ENCODE measurements around the gene UNC79. TPM values are rescaled to one million over a fixed set of nuclear protein-coding genes. Genes with fewer than 3 reads are reported as not detected.

Gene UNC79
- total RNA-seq, 2 experiments from 2014 or later = 0.04 to 0.05 TPM

DNA sequence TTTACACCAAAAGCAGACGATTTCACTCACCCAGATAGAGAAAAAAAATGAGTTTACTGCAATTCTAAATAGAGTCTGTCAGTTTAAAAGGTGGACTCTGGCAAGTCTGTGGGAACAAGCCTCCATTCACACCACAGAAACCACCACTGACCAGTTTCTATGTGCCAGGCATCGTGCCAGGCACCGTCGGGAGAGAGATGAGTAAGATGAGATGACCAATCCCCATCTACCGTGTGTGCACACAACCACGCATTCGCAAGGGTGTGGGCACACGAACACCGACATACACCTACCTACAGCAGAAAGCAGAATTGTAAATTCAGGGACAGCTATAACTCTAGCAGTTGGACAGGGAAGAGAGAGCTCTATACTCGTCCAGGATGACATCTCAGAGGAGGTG is 299.3 kb downstream of the UNC79 start:
- Mint-ChIP-seq H3K27me3 (no peaks in the 10 kb centered on the region), H3K4me3 (no peak overlapping the region), H3K27ac (no peak overlapping the region), H3K36me3 (ENCODE audit: low read depth) (no peaks in the 10 kb centered on the region), H3K9me3 (no peaks in the 10 kb centered on the region), H3K4me1 (ENCODE audit: low read depth) (no peaks in the 10 kb centered on the region)
- POLR2A ChIA-PET = no interaction called here
- intact Hi-C loops (cut with micrococcal nuclease) = no loop called here
- TF ChIP-seq, protein P1, sequence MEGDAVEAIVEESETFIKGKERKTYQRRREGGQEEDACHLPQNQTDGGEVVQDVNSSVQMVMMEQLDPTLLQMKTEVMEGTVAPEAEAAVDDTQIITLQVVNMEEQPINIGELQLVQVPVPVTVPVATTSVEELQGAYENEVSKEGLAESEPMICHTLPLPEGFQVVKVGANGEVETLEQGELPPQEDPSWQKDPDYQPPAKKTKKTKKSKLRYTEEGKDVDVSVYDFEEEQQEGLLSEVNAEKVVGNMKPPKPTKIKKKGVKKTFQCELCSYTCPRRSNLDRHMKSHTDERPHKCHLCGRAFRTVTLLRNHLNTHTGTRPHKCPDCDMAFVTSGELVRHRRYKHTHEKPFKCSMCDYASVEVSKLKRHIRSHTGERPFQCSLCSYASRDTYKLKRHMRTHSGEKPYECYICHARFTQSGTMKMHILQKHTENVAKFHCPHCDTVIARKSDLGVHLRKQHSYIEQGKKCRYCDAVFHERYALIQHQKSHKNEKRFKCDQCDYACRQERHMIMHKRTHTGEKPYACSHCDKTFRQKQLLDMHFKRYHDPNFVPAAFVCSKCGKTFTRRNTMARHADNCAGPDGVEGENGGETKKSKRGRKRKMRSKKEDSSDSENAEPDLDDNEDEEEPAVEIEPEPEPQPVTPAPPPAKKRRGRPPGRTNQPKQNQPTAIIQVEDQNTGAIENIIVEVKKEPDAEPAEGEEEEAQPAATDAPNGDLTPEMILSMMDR (IDR thresholded peaks at IDR 0.05) = no peak
- DNase-seq = no peak
- ATAC-seq = no peak
- CTCF ChIA-PET = no interaction called here

DNA sequence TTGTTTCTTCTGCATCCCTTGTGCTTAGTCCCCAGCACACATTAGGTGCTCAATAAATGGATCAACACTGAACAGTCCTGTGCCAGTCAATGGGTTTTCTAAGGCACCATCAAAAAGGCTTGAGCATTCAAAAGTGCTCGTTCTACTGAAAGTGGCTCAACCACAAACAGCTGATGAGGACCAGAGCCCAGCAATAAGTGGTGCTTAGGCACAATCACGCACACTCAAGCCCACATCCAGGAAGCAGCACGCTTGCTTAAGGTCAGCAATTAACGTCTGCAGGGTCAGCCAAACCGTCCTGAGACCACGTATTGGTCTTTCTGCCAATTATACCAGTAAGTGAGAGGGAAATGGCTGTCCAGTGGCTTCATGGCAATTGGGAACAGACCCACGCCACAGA is 301.0 kb downstream of the UNC79 start:
- Mint-ChIP-seq H3K4me3 (no peak overlapping the region), H3K27ac (no peak overlapping the region), H3K36me3 (ENCODE audit: low read depth) (no peaks in the 10 kb centered on the region), H3K4me1 (ENCODE audit: low read depth) (no peaks in the 10 kb centered on the region), H3K27me3 (no peaks in the 10 kb centered on the region), H3K9me3 (no peaks in the 10 kb centered on the region)
- intact Hi-C loops (cut with micrococcal nuclease) = no loop called here
- ChIA-PET POLR2A (interaction anchor here (1.1 kb wide), 1 partner anchor 26 kb away, joined by 3 read pairs; no protein-coding TSS in a partner anchor), CTCF (no interaction called here)
- DNase-seq = no peak
- ATAC-seq = no peak
- TF ChIP-seq, protein P1 (IDR thresholded peaks at IDR 0.05) = no peak

DNA sequence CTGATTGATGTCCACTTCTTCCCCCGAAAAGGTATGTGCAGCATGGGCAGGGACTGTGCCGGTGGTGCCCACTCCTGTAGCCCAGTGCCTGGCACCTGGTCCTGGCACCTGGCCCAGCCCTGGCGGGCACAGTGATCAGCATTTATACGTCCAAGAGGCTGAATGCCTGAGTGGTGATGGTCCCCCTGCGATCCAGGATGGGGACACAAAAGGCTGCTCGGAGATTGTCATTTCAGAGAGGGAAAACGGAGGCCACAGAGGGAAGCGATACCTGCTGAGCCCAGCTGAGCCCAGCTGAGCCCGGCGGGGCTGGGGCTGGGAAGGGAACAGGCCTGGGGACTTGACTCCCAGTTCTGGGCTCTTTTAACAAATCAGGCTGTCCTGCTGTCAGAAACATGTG is 301.8 kb downstream of the UNC79 start:
- H3K9me3 Mint-ChIP-seq = no peaks in the 10 kb centered on the region
- no peak overlapping the region for H3K4me3 Mint-ChIP-seq
- DNase-seq = no peak
- intact Hi-C loops (cut with micrococcal nuclease) = no loop called here
- no peak overlapping the region for H3K27ac Mint-ChIP-seq
- ATAC-seq = no peak
- H3K36me3 Mint-ChIP-seq (ENCODE audit: low read depth) = no peaks in the 10 kb centered on the region
- H3K4me1 Mint-ChIP-seq (ENCODE audit: low read depth) = no peaks in the 10 kb centered on the region
- H3K27me3 Mint-ChIP-seq = no peaks in the 10 kb centered on the region
- ChIA-PET CTCF (no interaction called here), POLR2A (no interaction called here)
- TF ChIP-seq, protein P1 (IDR thresholded peaks at IDR 0.05) = no peak

DNA sequence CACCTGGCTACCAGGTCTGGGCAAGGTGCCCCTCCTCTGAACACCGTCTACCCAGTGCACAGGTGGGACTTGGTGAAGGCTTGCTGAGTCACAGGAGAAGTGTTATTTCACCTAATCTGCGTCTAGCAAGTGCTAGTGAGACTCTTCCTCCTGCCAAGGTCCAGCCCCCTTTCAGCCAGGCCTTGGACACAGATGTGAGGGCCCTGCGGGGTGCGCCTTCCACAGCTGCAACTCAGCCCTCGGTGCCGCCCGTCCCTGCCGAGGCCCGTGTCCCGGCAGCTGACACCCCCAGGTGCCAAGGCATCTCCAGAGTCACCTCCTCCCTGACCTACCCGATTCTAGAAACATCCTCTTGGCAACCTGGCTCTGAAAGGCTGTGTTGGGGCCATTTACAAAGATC is 302.5 kb downstream of the UNC79 start:
- intact Hi-C loops (cut with micrococcal nuclease) = no loop called here
- H3K27me3 Mint-ChIP-seq = no peaks in the 10 kb centered on the region
- H3K4me3 Mint-ChIP-seq = no peak overlapping the region
- POLR2A ChIA-PET = no interaction called here
- TF ChIP-seq, protein P1 (IDR thresholded peaks at IDR 0.05) = no peak
- ATAC-seq (no peak), DNase-seq (no peak)
- no peaks in the 10 kb centered on the region for H3K9me3 Mint-ChIP-seq
- H3K4me1 Mint-ChIP-seq (ENCODE audit: low read depth) = no peaks in the 10 kb centered on the region
- H3K36me3 Mint-ChIP-seq (ENCODE audit: low read depth) = no peaks in the 10 kb centered on the region
- no peak overlapping the region for H3K27ac Mint-ChIP-seq
- CTCF ChIA-PET = no interaction called here

DNA sequence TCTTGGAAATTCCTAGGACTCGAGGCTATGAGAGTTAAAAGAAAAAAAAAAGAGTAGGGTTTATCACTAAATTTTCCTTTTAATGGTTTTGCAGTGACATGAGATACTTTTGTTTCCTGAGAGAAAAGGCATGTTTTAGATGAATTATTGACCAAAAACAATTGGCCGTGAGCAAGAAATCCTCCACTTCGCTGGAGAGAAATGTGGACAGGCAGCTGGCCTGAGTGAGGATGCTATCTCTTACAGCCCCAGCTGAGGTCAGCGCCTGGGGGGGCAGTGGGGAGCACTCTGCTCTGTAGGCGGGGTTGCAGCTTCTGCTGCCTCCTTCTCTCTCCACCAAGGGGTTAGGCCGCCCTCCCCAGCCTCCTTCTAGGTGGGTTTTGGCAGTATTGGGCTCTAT is 302.9 kb downstream of the UNC79 start:
- Mint-ChIP-seq H3K27me3 (no peaks in the 10 kb centered on the region), H3K4me3 (no peak overlapping the region), H3K9me3 (no peaks in the 10 kb centered on the region), H3K27ac (no peak overlapping the region), H3K4me1 (ENCODE audit: low read depth) (no peaks in the 10 kb centered on the region), H3K36me3 (ENCODE audit: low read depth) (no peaks in the 10 kb centered on the region)
- no peak for ATAC-seq
- ChIA-PET POLR2A (no interaction called here), CTCF (no interaction called here)
- no peak for DNase-seq
- intact Hi-C loops (cut with micrococcal nuclease) = no loop called here
- TF ChIP-seq, protein P1 (IDR thresholded peaks at IDR 0.05) = no peak
